Measurements from ENCODE around the gene ARIH1. TPM values are rescaled to one million over a fixed set of nuclear protein-coding genes. Genes with fewer than 3 reads are reported as not detected.

The ARIH1 gene
- total RNA-seq, 1 donor from 2014 or later = 159 TPM

DNA sequence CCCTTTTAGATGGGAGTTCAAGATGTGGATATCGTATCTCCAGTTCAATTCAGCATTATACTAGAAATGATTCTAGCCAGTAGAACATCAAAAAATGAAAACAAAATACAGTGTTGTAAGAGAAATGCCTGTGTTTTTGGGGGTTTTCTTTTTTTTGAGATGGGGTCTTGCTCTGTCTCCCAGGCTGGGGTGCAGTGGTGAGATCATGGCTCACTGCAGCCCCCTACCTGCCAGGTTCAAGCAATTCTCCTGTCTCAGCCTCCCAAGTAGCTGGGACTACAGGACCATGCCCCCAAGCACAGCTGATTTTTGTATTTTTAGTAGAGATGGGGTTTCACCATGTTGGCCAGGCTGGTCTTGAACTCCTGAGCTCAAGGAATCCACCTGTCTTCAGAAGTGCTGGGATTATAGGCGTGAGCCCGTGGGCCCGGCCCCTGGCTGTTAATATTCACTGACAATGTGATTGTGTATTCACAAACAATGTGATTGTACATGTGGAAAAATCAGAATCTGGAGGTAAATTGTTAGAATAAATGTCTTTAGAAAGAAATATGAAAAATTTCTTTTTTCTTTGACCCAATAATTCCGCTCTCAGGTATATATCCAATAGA, 59.0 kb downstream of the ARIH1 start:
- intact Hi-C loops (cut with DNase I) = no loop called here
- DNase-seq (no peak), ATAC-seq (no peak)
- TF ChIP-seq CTCF (IDR thresholded peaks at IDR 0.05) = peak; percentile 40
- H3K9me3 ChIP-seq = no peaks in the 10 kb centered on the region
- H3K36me3 ChIP-seq = no peaks in the 10 kb centered on the region
- no peaks in the 10 kb centered on the region for H3K4me1 ChIP-seq
- no peaks in the 10 kb centered on the region for H3K27me3 ChIP-seq
- no peak overlapping the region for H3K27ac ChIP-seq
- no peak overlapping the region for H3K4me3 ChIP-seq

DNA sequence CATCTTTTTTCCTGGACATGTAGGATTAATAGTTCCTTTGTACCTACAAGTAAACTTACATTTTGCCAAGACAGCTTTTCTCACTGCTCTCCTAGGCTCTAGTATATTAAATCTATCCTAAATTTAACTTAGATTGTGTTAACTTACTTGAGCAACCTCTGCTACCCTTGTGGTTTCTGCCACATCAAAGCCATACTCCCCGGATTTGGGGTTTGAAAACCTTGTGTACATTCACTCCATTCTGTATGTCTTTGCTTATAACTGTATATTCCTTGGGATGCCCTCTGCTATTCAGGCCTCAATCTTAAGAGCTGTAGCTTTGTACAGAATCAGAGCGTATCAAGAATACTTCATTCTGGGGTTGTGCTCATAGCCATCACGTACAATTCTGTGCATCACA, 60.4 kb downstream of the ARIH1 start:
- intact Hi-C loops (cut with DNase I) = no loop called here
- ATAC-seq = no peak
- Histone ChIP-seq H3K4me3 (no peak overlapping the region), H3K4me1 (no peaks in the 10 kb centered on the region), H3K36me3 (no peaks in the 10 kb centered on the region), H3K27ac (no peak overlapping the region), H3K27me3 (no peaks in the 10 kb centered on the region), H3K9me3 (no peaks in the 10 kb centered on the region)
- no peak for TF ChIP-seq CTCF (IDR thresholded peaks at IDR 0.05)
- DNase-seq = no peak

DNA sequence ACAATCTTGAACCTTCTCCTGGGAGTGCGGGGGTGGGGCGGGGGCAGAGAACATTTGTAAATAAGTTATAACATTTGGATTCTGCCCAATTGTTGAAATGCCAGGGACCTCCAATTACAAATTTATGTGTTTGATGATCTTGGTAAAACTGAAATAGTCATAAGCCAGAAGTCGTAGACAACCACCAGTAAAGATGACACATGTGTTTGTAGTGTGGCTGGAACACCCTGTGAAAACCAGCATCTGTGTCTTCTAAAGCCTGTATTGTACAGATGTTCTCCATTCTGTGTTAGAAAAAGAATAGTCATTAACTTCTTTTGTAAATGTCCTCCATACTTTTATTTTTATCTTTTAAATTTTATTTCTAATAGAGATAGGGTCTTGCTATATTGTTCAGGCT, 61.8 kb downstream of the ARIH1 start:
- ATAC-seq = no peak
- Histone ChIP-seq H3K27me3 (no peaks in the 10 kb centered on the region), H3K9me3 (peaks cover 6% of the 10 kb centered on the region), H3K36me3 (no peaks in the 10 kb centered on the region), H3K4me1 (no peaks in the 10 kb centered on the region), H3K27ac (no peak overlapping the region), H3K4me3 (no peak overlapping the region)
- no peak for DNase-seq
- intact Hi-C loops (cut with DNase I) = no loop called here
- no peak for TF ChIP-seq CTCF (IDR thresholded peaks at IDR 0.05)

DNA sequence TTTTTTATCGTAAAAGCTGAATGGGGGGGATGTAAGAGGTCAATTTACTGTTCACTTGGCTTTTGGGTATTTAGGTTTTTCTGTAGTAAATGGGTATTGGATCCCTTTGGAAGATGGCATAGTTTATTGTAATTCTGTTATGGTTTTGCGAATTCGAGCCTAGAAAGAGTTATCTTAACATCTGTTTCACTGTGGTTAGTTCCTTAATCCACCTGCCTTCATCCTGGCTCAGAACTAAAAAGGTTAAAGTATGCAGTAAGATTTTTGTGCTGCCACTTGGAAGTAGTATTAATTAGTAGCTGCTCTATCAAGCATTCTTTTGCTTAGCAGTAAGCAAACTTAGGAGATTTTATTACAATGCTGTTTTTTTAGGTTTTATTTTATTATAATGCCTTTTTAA, 62.4 kb downstream of the ARIH1 start:
- ATAC-seq (no peak), DNase-seq (no peak)
- Histone ChIP-seq H3K4me1 (no peaks in the 10 kb centered on the region), H3K27ac (no peak overlapping the region), H3K4me3 (no peak overlapping the region), H3K27me3 (no peaks in the 10 kb centered on the region), H3K9me3 (peaks cover 9% of the 10 kb centered on the region), H3K36me3 (no peaks in the 10 kb centered on the region)
- no peak for TF ChIP-seq CTCF (IDR thresholded peaks at IDR 0.05)
- intact Hi-C loops (cut with DNase I) = no loop called here

GRCh38 chr15:72538931-72539330, 64.8 kb downstream of the ARIH1 start:
- intact Hi-C loops (cut with DNase I) = no loop called here
- DNase-seq (no peak), ATAC-seq (no peak)
- Histone ChIP-seq H3K27me3 (no peaks in the 10 kb centered on the region), H3K27ac (no peak overlapping the region), H3K4me3 (no peak overlapping the region), H3K9me3 (peaks cover 9% of the 10 kb centered on the region), H3K4me1 (no peaks in the 10 kb centered on the region), H3K36me3 (no peaks in the 10 kb centered on the region)
- no peak for TF ChIP-seq CTCF (IDR thresholded peaks at IDR 0.05)
